Neural crest cell (in vitro differentiated cells): ENCODE data around the gene PALD1. TPM values are rescaled to one million over a fixed set of nuclear protein-coding genes. Genes with fewer than 3 reads are reported as not detected.

ENCODE experiments used
- DNase-seq: peaks from one replicate; pipeline ENCODE4 v3.0.0; 2021; ENCODE audit warnings: low read depth, mixed read lengths, low spot score
- H3K27ac Mint-ChIP-seq: one replicate; pipeline ENCODE4 v1.8.0; 2021; ENCODE audit warnings: mild to moderate bottlenecking, mixed read lengths; ENCODE audit not compliant: unreplicated experiment
- H3K27me3 Mint-ChIP-seq: 2 replicates; pipeline ENCODE4 v1.8.0; 2021; ENCODE audit warnings: low read depth, mild to moderate bottlenecking, mixed read lengths
- H3K36me3 Mint-ChIP-seq: 2 replicates; pipeline ENCODE4 v1.8.0; 2021; ENCODE audit warnings: low read depth, mild to moderate bottlenecking, mixed read lengths
- H3K4me1 Mint-ChIP-seq: 2 replicates; pipeline ENCODE4 v1.8.0; 2021; ENCODE audit warnings: mixed read lengths
- H3K4me3 Mint-ChIP-seq: one replicate; pipeline ENCODE4 v1.8.0; 2021; ENCODE audit warnings: mild to moderate bottlenecking, mixed read lengths
- H3K9me3 Mint-ChIP-seq: 2 replicates; pipeline ENCODE4 v1.8.0; 2021; ENCODE audit warnings: mixed read lengths
- CTCF ChIP-seq: fragments of 200-600 bp; sonication (generic); conservative IDR thresholded peaks from 2 replicates; pipeline ENCODE4 v1.5.0; 2021; ENCODE audit warnings: antibody characterized with exemption, mild to moderate bottlenecking
- total RNA-seq: library from RNA; stranded (reverse); gene quantifications from 2 replicates; pipeline ENCODE4 v1.2.1, GENCODE V29; 2021

Gene PALD1
- total RNA-seq, 1 donor from 2014 or later = 14.3 TPM

DNA sequence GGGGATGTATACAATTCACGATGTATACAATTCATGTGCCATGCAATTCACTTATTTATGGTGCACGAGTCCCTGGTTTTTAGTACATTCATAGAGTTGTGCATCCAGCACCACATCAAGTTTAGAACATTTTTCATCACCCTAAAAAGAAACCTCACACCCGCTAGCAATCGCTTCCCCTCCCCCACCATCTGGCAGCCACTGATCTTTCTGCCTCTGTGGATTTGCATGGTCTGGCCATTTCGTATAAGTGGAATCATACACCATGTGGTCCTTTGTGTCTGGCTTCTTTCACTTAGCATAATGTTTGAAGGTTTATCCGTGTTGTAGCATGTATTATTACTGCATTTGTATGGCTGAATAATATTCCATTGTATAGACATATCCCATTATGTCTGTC lies 71.9 kb downstream of the PALD1 start:
- TF ChIP-seq CTCF = no peak
- Mint-ChIP-seq H3K27ac (no peak overlapping the region), H3K36me3 (no peaks in the 10 kb centered on the region), H3K9me3 (no peaks in the 10 kb centered on the region), H3K27me3 (no peaks in the 10 kb centered on the region), H3K4me3 (no peak overlapping the region), H3K4me1 (peaks cover 5% of the 10 kb centered on the region)
- DNase-seq = no peak

DNA sequence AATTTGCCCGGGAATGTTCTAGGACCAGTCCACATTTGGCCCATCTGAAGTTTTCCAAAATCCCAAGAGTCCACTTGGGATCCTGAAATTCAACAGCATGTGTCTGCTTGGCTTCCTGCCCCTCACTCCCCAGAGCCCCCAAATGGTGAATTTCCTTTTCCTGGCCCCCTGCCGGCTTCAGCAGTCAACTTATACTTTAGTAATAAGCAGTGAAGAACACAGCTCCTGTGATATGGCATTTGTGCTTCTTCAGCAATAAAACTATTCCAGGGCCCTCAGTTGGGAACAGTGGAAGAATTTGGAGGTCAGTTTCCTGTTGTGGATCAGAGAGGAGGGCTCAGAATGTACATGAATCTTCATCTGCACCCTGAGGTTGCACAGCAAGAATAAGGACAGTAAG lies 72.9 kb downstream of the PALD1 start:
- Mint-ChIP-seq H3K36me3 (no peaks in the 10 kb centered on the region), H3K4me3 (no peak overlapping the region), H3K9me3 (no peaks in the 10 kb centered on the region), H3K4me1 (peaks cover 5% of the 10 kb centered on the region), H3K27ac (no peak overlapping the region), H3K27me3 (no peaks in the 10 kb centered on the region)
- DNase-seq = no peak
- TF ChIP-seq CTCF = no peak

DNA sequence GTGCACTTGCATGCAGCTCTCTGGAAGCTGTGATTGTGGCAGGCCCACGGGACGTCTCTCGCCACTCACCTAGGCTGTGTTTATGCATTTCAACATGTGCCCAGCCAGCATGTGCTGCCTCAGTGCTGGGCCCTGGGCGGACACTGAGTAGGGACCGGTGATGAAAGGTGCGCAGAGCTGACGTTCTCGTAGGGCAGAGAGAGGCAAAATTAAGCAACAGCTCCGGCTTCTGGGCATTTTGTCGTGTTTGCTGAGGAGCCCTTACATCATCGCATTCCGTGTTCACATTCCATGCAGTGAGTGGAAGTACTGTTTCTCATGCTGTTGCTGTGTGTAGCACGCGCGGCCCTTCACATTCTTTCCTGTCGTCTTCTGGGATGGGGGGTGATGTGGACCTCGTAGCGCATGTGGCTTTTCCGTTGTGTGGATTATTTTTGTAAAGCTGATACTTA lies 73.4 kb downstream of the PALD1 start:
- H3K4me3 Mint-ChIP-seq = no peak overlapping the region
- peaks cover 5% of the 10 kb centered on the region for H3K4me1 Mint-ChIP-seq
- DNase-seq = no peak
- no peaks in the 10 kb centered on the region for H3K9me3 Mint-ChIP-seq
- TF ChIP-seq CTCF = no peak
- no peaks in the 10 kb centered on the region for H3K36me3 Mint-ChIP-seq
- no peak overlapping the region for H3K27ac Mint-ChIP-seq
- no peaks in the 10 kb centered on the region for H3K27me3 Mint-ChIP-seq

GRCh38 chr10:70552586-70552985 lies 74.0 kb downstream of the PALD1 start:
- H3K4me3 Mint-ChIP-seq = no peak overlapping the region
- no peaks in the 10 kb centered on the region for H3K27me3 Mint-ChIP-seq
- peak overlapping the region; percentile 32 for H3K27ac Mint-ChIP-seq
- H3K9me3 Mint-ChIP-seq = no peaks in the 10 kb centered on the region
- no peaks in the 10 kb centered on the region for H3K36me3 Mint-ChIP-seq
- DNase-seq = no peak
- H3K4me1 Mint-ChIP-seq = peaks cover 5% of the 10 kb centered on the region
- TF ChIP-seq CTCF = no peak

DNA sequence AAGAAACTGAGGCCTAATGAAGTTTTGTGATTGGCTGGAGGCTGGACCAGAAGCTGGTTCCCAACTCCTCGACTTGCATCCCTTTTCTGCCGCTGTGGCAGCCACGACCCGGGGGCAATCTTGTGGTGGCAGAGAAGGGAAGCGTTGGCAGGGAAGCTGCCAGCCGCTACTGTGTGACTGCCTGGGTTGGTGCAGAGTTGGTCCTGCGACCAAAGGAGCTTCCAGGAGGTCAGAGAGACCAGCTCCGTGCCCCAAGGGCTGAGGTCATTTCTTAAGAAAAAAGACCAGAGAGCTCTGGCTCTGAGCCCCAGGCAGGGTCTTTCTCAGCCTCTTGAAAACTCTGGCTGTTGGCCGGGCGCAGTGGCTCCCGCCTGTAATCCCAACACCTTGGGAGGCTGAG lies 76.8 kb downstream of the PALD1 start:
- no peak for TF ChIP-seq CTCF
- Mint-ChIP-seq H3K27ac (no peak overlapping the region), H3K9me3 (no peaks in the 10 kb centered on the region), H3K4me3 (no peak overlapping the region), H3K27me3 (no peaks in the 10 kb centered on the region), H3K4me1 (peaks cover 15% of the 10 kb centered on the region), H3K36me3 (no peaks in the 10 kb centered on the region)
- DNase-seq = no peak
